MM.1S (cell line): ENCODE data around the gene TADA2A.

Experiments
- DNase-seq: peaks from one replicate; pipeline ENCODE4 v3.0.0-alpha.2; 2015
- H2AFZ ChIP-seq: fragments of 300-600 bp; sonication (generic); 2 replicates; pipeline ENCODE4 v1.6.0; 2016; ENCODE audit warnings: antibody characterized with exemption, low read length
- H3F3A ChIP-seq: fragments of 300-600 bp; sonication (generic); 2 replicates; pipeline ENCODE4 v1.6.1; 2016; ENCODE audit warnings: mild to moderate bottlenecking, antibody characterized with exemption, low read length, moderate library complexity, mixed read lengths; ENCODE audit not compliant: insufficient read depth
- H3K27ac ChIP-seq: fragments of 300-600 bp; sonication (generic); 2 replicates; pipeline ENCODE4 v1.5.1; 2016; ENCODE audit warnings: mild to moderate bottlenecking, low read length
- H3K27me3 ChIP-seq: fragments of 300-600 bp; sonication (generic); replicated peaks from 2 replicates; pipeline ENCODE4 v1.6.0; 2016; ENCODE audit warnings: low read length; ENCODE audit not compliant: insufficient read depth
- H3K36me3 ChIP-seq: fragments of 300-600 bp; sonication (generic); replicated peaks from 2 replicates; pipeline ENCODE4 v1.6.1; 2016; ENCODE audit warnings: mild to moderate bottlenecking, low read length, mixed read lengths; ENCODE audit not compliant: insufficient read depth
- H3K4me1 ChIP-seq: fragments of 300-600 bp; sonication (generic); 2 replicates; pipeline ENCODE4 v1.6.1; 2016; ENCODE audit warnings: low read length, mixed read lengths
- H3K4me2 ChIP-seq: fragments of 300-600 bp; sonication (generic); 2 replicates; pipeline ENCODE4 v1.6.0; 2016; ENCODE audit warnings: low read depth, low read length
- H3K4me3 ChIP-seq: fragments of 300-600 bp; sonication (generic); 2 replicates; pipeline ENCODE4 v1.5.1; 2016; ENCODE audit warnings: low read length, mixed read lengths
- H3K79me2 ChIP-seq: fragments of 300-600 bp; sonication (generic); 2 replicates; pipeline ENCODE4 v1.6.1; 2016; ENCODE audit warnings: mixed run types, low read length, mixed read lengths
- H3K9ac ChIP-seq: fragments of 300-600 bp; sonication (generic); 2 replicates; pipeline ENCODE4 v1.6.1; 2016; ENCODE audit warnings: low read length, mixed read lengths
- H3K9me2 ChIP-seq: fragments of 300-600 bp; sonication (generic); replicated peaks from 2 replicates; pipeline ENCODE4 v1.6.1; 2016; ENCODE audit warnings: mild to moderate bottlenecking, low read length, mixed read lengths; ENCODE audit not compliant: insufficient read depth
- H3K9me3 ChIP-seq: fragments of 300-600 bp; sonication (generic); replicated peaks from 2 replicates; pipeline ENCODE4 v1.6.1; 2016; ENCODE audit warnings: mild to moderate bottlenecking, low read length, mixed read lengths; ENCODE audit not compliant: insufficient read depth
- H4K20me1 ChIP-seq: fragments of 300-600 bp; sonication (generic); 2 replicates; pipeline ENCODE4 v1.6.1; 2016; ENCODE audit warnings: mild to moderate bottlenecking, low read length, moderate library complexity, mixed read lengths; ENCODE audit not compliant: insufficient read depth
- EZH2 ChIP-seq: fragments of 300-600 bp; sonication (generic); optimal IDR thresholded peaks from 2 replicates; pipeline ENCODE3; 2017; ENCODE audit warnings: low read depth, mild to moderate bottlenecking, antibody characterized with exemption, low read length, mixed read lengths
- EZH2phosphoT487 ChIP-seq: fragments of 300-600 bp; sonication (generic); IDR thresholded peaks from 2 replicates; pipeline ENCODE4 v1.6.1; 2018; ENCODE audit warnings: antibody characterized with exemption, low read length
- TF ChIP-seq, protein P1 (sequence below): fragments of 300-600 bp; sonication (generic); IDR thresholded peaks from 2 replicates; pipeline ENCODE4 v1.5.1; 2016; ENCODE audit warnings: antibody characterized with exemption, low read length, mixed read lengths

The TADA2A gene

DNA sequence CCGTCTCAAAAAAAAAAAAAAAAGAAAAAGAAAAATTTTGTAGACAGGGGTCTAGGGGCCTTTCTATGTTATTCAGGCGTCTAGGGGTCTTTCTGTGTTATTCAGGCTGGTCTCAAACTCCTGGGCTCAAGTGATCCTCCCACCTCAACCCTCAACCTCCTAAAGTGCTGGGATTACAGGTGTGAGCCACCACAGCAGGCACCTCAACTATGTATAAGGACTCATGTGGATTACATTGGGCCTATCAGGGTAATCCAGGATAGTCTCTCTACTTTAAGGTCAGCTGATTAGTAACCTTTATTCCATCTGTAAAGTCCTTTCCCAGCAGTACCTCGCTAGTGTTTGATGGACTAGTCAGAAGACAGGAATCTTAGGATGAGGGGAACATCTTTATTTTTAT lies 22.4 kb downstream of the TADA2A start:
- no peak for DNase-seq
- no peak overlapping the region for H3K9ac ChIP-seq
- H3K9me2 ChIP-seq = no peaks in the 10 kb centered on the region
- TF ChIP-seq, protein P1, sequence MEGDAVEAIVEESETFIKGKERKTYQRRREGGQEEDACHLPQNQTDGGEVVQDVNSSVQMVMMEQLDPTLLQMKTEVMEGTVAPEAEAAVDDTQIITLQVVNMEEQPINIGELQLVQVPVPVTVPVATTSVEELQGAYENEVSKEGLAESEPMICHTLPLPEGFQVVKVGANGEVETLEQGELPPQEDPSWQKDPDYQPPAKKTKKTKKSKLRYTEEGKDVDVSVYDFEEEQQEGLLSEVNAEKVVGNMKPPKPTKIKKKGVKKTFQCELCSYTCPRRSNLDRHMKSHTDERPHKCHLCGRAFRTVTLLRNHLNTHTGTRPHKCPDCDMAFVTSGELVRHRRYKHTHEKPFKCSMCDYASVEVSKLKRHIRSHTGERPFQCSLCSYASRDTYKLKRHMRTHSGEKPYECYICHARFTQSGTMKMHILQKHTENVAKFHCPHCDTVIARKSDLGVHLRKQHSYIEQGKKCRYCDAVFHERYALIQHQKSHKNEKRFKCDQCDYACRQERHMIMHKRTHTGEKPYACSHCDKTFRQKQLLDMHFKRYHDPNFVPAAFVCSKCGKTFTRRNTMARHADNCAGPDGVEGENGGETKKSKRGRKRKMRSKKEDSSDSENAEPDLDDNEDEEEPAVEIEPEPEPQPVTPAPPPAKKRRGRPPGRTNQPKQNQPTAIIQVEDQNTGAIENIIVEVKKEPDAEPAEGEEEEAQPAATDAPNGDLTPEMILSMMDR = no peak
- TF ChIP-seq EZH2 = no peak
- no peak for TF ChIP-seq EZH2phosphoT487
- H2AFZ ChIP-seq = no peak overlapping the region
- no peaks in the 10 kb centered on the region; the same call in 1 of the 2 replicates for H3K79me2 ChIP-seq
- peaks cover 9% of the 10 kb centered on the region; the same call in 1 of the 2 replicates for H3K4me1 ChIP-seq
- H3K4me2 ChIP-seq = no peak overlapping the region
- H3K4me3 ChIP-seq = no peak overlapping the region
- peaks cover 4% of the 10 kb centered on the region; the same call in 1 of the 2 replicates for H3K36me3 ChIP-seq
- no peaks in the 10 kb centered on the region for H4K20me1 ChIP-seq
- no peaks in the 10 kb centered on the region for H3K27me3 ChIP-seq
- no peaks in the 10 kb centered on the region for H3K9me3 ChIP-seq
- H3K27ac ChIP-seq = no peak overlapping the region
- H3F3A ChIP-seq = 0 out of 2 replicates have a peak, but pooled peaks cover 5% of the 10 kb centered on the region

DNA sequence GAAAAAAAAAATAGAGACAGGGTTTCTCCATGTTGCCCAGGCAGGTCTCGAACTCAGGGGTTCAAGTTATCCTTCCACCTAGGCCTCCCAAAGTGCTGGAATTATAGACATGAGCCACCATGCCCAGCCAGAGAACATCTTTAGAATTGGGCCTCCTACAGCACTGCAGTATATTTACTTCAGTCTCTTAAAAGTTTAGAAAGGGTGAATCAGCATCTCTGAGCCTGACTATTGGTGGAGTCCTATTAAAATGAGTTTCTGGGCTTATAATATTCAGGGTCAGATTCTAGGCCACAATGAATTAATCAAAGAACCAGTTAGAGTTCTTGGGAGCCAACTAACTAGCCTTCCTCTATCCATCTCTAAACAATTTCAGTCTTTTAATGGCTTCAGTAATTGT lies 22.8 kb downstream of the TADA2A start:
- Histone ChIP-seq H3K36me3 (peaks cover 4% of the 10 kb centered on the region; the same call in 1 of the 2 replicates), H3K27ac (no peak overlapping the region), H2AFZ (no peak overlapping the region), H3K9me3 (no peaks in the 10 kb centered on the region), H3K27me3 (no peaks in the 10 kb centered on the region), H3K4me3 (no peak overlapping the region), H3F3A (0 out of 2 replicates have a peak, but pooled peaks cover 5% of the 10 kb centered on the region), H4K20me1 (no peaks in the 10 kb centered on the region), H3K9me2 (no peaks in the 10 kb centered on the region), H3K4me1 (peaks cover 9% of the 10 kb centered on the region; the same call in 1 of the 2 replicates), H3K9ac (no peak overlapping the region), H3K4me2 (no peak overlapping the region), H3K79me2 (no peaks in the 10 kb centered on the region; the same call in 1 of the 2 replicates)
- DNase-seq = no peak
- TF ChIP-seq EZH2phosphoT487 (no peak), EZH2 (no peak)
- TF ChIP-seq, protein P1 = no peak

DNA sequence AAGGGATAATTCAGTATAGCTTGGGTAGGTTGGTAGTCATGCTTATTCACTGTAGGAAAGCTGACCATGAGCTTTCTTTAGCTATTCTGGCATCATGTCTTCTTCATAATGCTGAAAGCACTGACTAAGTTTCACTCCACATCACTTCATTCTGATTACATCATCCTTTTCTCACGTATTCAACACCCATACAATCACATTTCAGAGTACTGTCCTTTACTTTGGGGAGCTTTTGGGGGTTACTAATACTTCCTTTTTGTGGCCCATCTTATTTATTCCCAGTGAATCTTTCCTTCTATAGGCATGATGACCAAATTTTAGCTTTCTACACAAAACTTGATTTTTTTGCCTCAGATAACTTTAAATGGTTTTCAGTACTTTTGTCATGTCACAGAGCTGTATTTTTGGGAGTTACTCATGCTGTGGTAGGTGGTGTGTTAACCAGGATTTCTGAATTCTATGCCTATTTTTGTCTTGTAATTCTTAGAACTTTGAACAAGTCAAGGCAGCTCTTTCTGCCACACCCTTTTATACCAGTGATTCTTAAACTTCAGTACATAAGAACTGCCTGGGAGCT lies 23.5 kb downstream of the TADA2A start:
- H3K9ac ChIP-seq = no peak overlapping the region
- TF ChIP-seq EZH2phosphoT487 (no peak), EZH2 (no peak)
- TF ChIP-seq, protein P1 = no peak
- H3K27me3 ChIP-seq = no peaks in the 10 kb centered on the region
- H3K4me2 ChIP-seq = no peak overlapping the region
- H3K4me3 ChIP-seq = no peak overlapping the region
- H4K20me1 ChIP-seq = no peaks in the 10 kb centered on the region
- no peak overlapping the region for H2AFZ ChIP-seq
- peaks cover 9% of the 10 kb centered on the region; the same call in 1 of the 2 replicates for H3K4me1 ChIP-seq
- H3K27ac ChIP-seq = peak overlapping the region; percentile 10; the same call in 1 of the 2 replicates
- no peak for DNase-seq
- peaks cover 4% of the 10 kb centered on the region; the same call in 1 of the 2 replicates for H3K36me3 ChIP-seq
- H3K79me2 ChIP-seq = no peaks in the 10 kb centered on the region; the same call in 1 of the 2 replicates
- H3F3A ChIP-seq = 0 out of 2 replicates have a peak, but pooled peaks cover 5% of the 10 kb centered on the region
- no peaks in the 10 kb centered on the region for H3K9me2 ChIP-seq
- no peaks in the 10 kb centered on the region for H3K9me3 ChIP-seq
